ENCODE results near the gene TMEM61.

Gene TMEM61

DNA sequence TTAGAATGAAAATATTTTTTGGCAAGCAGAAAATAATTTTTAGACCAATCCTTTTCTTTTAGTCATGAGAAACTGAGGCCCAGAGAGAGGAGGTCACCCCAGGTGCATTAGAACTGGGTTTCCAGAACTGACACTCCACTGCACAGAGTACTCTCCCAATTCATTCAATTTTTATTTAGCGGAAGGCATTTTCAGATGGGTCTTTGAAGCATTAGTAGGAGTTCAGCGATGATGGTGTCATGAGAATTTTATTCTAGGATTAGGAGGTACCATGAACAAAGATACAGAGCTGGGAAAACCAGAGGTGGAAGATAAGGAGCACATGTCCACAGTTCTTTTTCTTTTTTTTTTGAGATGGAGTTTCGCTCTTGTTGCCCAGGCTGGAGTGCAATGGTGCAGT is 61.2 kb downstream of the TMEM61 start:
- Histone ChIP-seq H3K9me2 (replicated peaks; ENCODE audit: insufficient read depth, low read length) (no peaks in the 10 kb centered on the region), H4K20me1 (ENCODE audit: low read depth, low read length) (no peaks in the 10 kb centered on the region), H3K4me2 (ENCODE audit: low read depth, low read length, poor library complexity, severe bottlenecking) (no peak overlapping the region), H3K36me3 (ENCODE audit: low read length) (no peaks in the 10 kb centered on the region), H2AFZ (ENCODE audit: low read depth, low read length, severe bottlenecking) (no peak overlapping the region), H3K9ac (ENCODE audit: low read length) (no peak overlapping the region), H3K4me3 (ENCODE audit: insufficient read depth, low read length, poor library complexity, severe bottlenecking) (no peak overlapping the region), H3K27ac (ENCODE audit: low read depth, low read length) (no peak overlapping the region), H3K9me3 (ENCODE audit: insufficient read depth, low read length) (no peaks in the 10 kb centered on the region), H3K27me3 (ENCODE audit: low read length) (no peaks in the 10 kb centered on the region), H3K79me2 (ENCODE audit: insufficient read depth, low read length) (no peaks in the 10 kb centered on the region), H3F3A (ENCODE audit: insufficient read depth) (no peaks in the 10 kb centered on the region)
- no peak for TF ChIP-seq CTCF (IDR thresholded peaks at IDR 0.05; ENCODE audit: insufficient read depth, low read length, poor library complexity, severe bottlenecking)
- TF ChIP-seq EZH2phosphoT487 (conservative IDR thresholded peaks at IDR 0.05; ENCODE audit: low read length): no peak

Measured in SU-DHL-6 (cell line).